T-cell (primary cell): ENCODE measurements around the gene AFAP1L1. TPM values are rescaled to one million over a fixed set of nuclear protein-coding genes. Genes with fewer than 3 reads are reported as not detected.

ENCODE experiments used
- ATAC-seq, 4 experiments: fragments of 200-7000 bp in 3 of 4; fragments of 150-1000 bp in 1 of 4; cut with Tn5 transposase; replicated peaks in 1 of 4; 1 replicate in 3 of 4; 2 replicates in 1 of 4; pipeline ENCODE4 v1.10.0; 2021; ENCODE audit warnings: moderate library complexity in 3 of 4, mild to moderate bottlenecking in 2 of 4, moderate number of reproducible peaks in 1 of 4
- CTCF ChIA-PET, 2 donors: fragments of 300-600 bp; sonication (Branson Sonifier 250); formaldehyde crosslinking; loops; one replicate each; lab custom pipeline; 2022; ENCODE audit warnings: antibody characterized with exemption in 2 of 2; lab: Charles Lee
- POLR2A ChIA-PET, 2 donors: fragments of 300-600 bp; sonication (Branson Sonifier 250); formaldehyde crosslinking; loops; one replicate each; lab custom pipeline; 2022; ENCODE audit warnings: antibody characterized with exemption in 2 of 2; lab: Charles Lee
- DNase-seq, 35 experiments: peaks; one replicate each; pipeline versions ENCODE4 v3.0.0 to v3.0.0-alpha.2; 2013 to 2023
- H3K27ac ChIP-seq: one replicate; pipeline ENCODE4 v1.5.1; 2013; ENCODE audit warnings: low read length
- H3K27me3 ChIP-seq, 2 experiments: replicated peaks in 1 of 2; 1 replicate in 1 of 2; 2 replicates in 1 of 2; pipeline versions ENCODE4 v1.6.1 to v1.7.0; 2013; ENCODE audit warnings: low read length in 1 of 2, mixed read lengths in 1 of 2; ENCODE audit not compliant: control insufficient read depth in 2 of 2, insufficient read depth in 2 of 2; ENCODE audit errors: extremely low read depth in 1 of 2
- H3K36me3 ChIP-seq, 2 donors: 1 replicate in 1 of 2; 2 replicates in 1 of 2; pipeline versions ENCODE4 v1.6.1 to v1.7.0; 2013; ENCODE audit warnings: low read length in 1 of 2; ENCODE audit not compliant: control insufficient read depth in 2 of 2, insufficient read depth in 1 of 2; ENCODE audit errors: extremely low read depth in 1 of 2
- H3K4me1 ChIP-seq, 2 experiments: 1 replicate in 1 of 2; 2 replicates in 1 of 2; pipeline versions ENCODE4 v1.6.1 to v1.7.0; 2013; ENCODE audit warnings: low read length in 2 of 2, mixed read lengths in 1 of 2; ENCODE audit not compliant: insufficient read depth in 2 of 2, control insufficient read depth in 1 of 2; ENCODE audit errors: extremely low read depth in 1 of 2
- H3K4me3 ChIP-seq, 2 donors: 1 replicate in 1 of 2; 2 replicates in 1 of 2; pipeline versions ENCODE4 v1.5.1 to v1.7.0; 2013; ENCODE audit warnings: mild to moderate bottlenecking in 2 of 2, low read length in 1 of 2, moderate library complexity in 1 of 2; ENCODE audit not compliant: control insufficient read depth in 1 of 2; ENCODE audit errors: extremely low read depth in 1 of 2
- H3K9me3 ChIP-seq: 2 replicates; pipeline ENCODE4 v1.7.0; 2013
- H3K27ac Mint-ChIP-seq, 2 donors: one replicate each; pipeline ENCODE4 v1.8.0; 2020 to 2021; ENCODE audit warnings: mild to moderate bottlenecking in 2 of 2, mixed read lengths in 2 of 2
- H3K27me3 Mint-ChIP-seq, 2 donors: one replicate each; pipeline ENCODE4 v1.8.0; 2021 to 2022; ENCODE audit warnings: mixed read lengths in 2 of 2
- H3K36me3 Mint-ChIP-seq: one replicate; pipeline ENCODE4 v1.8.0; 2021; ENCODE audit warnings: mixed read lengths
- H3K4me1 Mint-ChIP-seq, 3 donors: one replicate each; pipeline ENCODE4 v1.8.0; 2020 to 2022; ENCODE audit warnings: mixed read lengths in 3 of 3, mild to moderate bottlenecking in 1 of 3
- H3K4me3 Mint-ChIP-seq, 3 donors: one replicate each; pipeline ENCODE4 v1.8.0; 2020 to 2022; ENCODE audit warnings: mild to moderate bottlenecking in 3 of 3, mixed read lengths in 3 of 3, moderate library complexity in 3 of 3
- H3K9me3 Mint-ChIP-seq, 3 donors: one replicate each; pipeline ENCODE4 v1.8.0; 2020 to 2022; ENCODE audit warnings: mixed read lengths in 3 of 3
- WGBS: methylation state at CpG from one replicate; pipeline ENCODE4 v1.1.5; 2013; ENCODE audit warnings: missing lambda C conversion rate; ENCODE audit not compliant: insufficient coverage; 5-methylcytosine and 5-hydroxymethylcytosine counted together
- total RNA-seq, 35 experiments: library from RNA in 6 of 35; stranded (reverse) in 6 of 35; fragments of 120-200 nt in 1 of 35; gene quantifications; one replicate each; pipeline versions ENCODE4 v1.2.1 to v1.2.4 and lab custom pipeline; 2013 to 2026

AFAP1L1 gene
- total RNA-seq, 5 donors from 2014 or later (not counting 1 experiment from before 2014, with no cell fraction given): 0.20 to 0.99 (median 0.50) TPM

- H3K4me1 Mint-ChIP-seq: peaks cover 0 to 7% (median 6%) of the 10 kb centered on the region in 3 donors
- peaks cover 8% of the 10 kb centered on the region in 2 donors for H3K27me3 Mint-ChIP-seq
- CTCF ChIA-PET: interaction anchor here (1.3 to 1.5 kb wide), 2 partner anchors 9 to 116 kb away, joined by 3 to 4 read pairs; partner anchors contain the start of gene ABLIM3 (in 1 of the 2)
- Histone ChIP-seq H3K27ac (no peak overlapping the region), H3K27me3 (peaks cover 0 to 9% of the 10 kb centered on the region in 2 experiments), H3K36me3 (no peaks in the 10 kb centered on the region), H3K9me3 (no peaks in the 10 kb centered on the region), H3K4me3 (no peak overlapping the region), H3K4me1 (no peaks in the 10 kb centered on the region)
- WGBS: no CpG with 5 or more reads among the region's 1 CpG
- H3K4me3 Mint-ChIP-seq: no peak overlapping the region
- H3K9me3 Mint-ChIP-seq: no peaks in the 10 kb centered on the region
- no peak for ATAC-seq
- H3K36me3 Mint-ChIP-seq: no peaks in the 10 kb centered on the region
- DNase-seq: no peak
- H3K27ac Mint-ChIP-seq: no peak overlapping the region
- POLR2A ChIA-PET: interaction anchor here in 1 of 2 donors (0.7 kb wide), 1 partner anchor 232 kb away, joined by 7 read pairs; no protein-coding TSS in a partner anchor
These were observed 14.5 kb upstream of the AFAP1L1 start for GRCh38 chr5:149257131-149257530.

- no peak overlapping the region for H3K4me3 Mint-ChIP-seq
- CTCF ChIA-PET: interaction anchor here (1.3 to 1.5 kb wide), 2 partner anchors 9 to 117 kb away, joined by 3 to 4 read pairs; partner anchors contain the start of gene ABLIM3 (in 1 of the 2)
- H3K9me3 ChIP-seq: no peaks in the 10 kb centered on the region
- DNase-seq (no peak), ATAC-seq (no peak)
- no peaks in the 10 kb centered on the region for H3K36me3 ChIP-seq
- no peaks in the 10 kb centered on the region for H3K4me1 ChIP-seq
- H3K27ac Mint-ChIP-seq: no peak overlapping the region
- H3K4me3 ChIP-seq: no peak overlapping the region
- POLR2A ChIA-PET: interaction anchor here in 1 of 2 donors (0.6 kb wide), 1 partner anchor 15 kb away, joined by 3 read pairs; no protein-coding TSS in a partner anchor
- peaks cover 8% of the 10 kb centered on the region in 2 donors for H3K27me3 Mint-ChIP-seq
- H3K27ac ChIP-seq: no peak overlapping the region
- H3K9me3 Mint-ChIP-seq: no peaks in the 10 kb centered on the region
- H3K4me1 Mint-ChIP-seq: peaks cover 0 to 7% (median 6%) of the 10 kb centered on the region in 3 donors
- 80% methylated on average over 2 of the region's 10 CpGs for WGBS
- no peaks in the 10 kb centered on the region for H3K36me3 Mint-ChIP-seq
- H3K27me3 ChIP-seq: peaks cover 0 to 9% of the 10 kb centered on the region in 2 experiments
These were observed 13.6 kb upstream of the AFAP1L1 start for GRCh38 chr5:149257889-149258705.

GRCh38 chr5:149260761-149261160 is 10.9 kb upstream of the AFAP1L1 start:
- Histone ChIP-seq H3K27ac (no peak overlapping the region), H3K4me1 (no peaks in the 10 kb centered on the region), H3K4me3 (no peak overlapping the region), H3K36me3 (no peaks in the 10 kb centered on the region), H3K27me3 (peaks cover 0 to 19% of the 10 kb centered on the region in 2 experiments), H3K9me3 (no peaks in the 10 kb centered on the region)
- DNase-seq: no peak
- H3K27me3 Mint-ChIP-seq: peaks cover 6 to 8% of the 10 kb centered on the region in 2 donors
- ChIA-PET CTCF (interaction anchor here in 1 of 2 donors (0.7 to 1.8 kb wide), 2 partner anchors 9 to 119 kb away, joined by 3 to 5 read pairs; partner anchors contain the start of gene ABLIM3), POLR2A (no interaction called here)
- no peak for ATAC-seq
- no peaks in the 10 kb centered on the region for H3K36me3 Mint-ChIP-seq
- peaks cover 5 to 10% (median 6%) of the 10 kb centered on the region in 3 donors for H3K4me1 Mint-ChIP-seq
- no CpG with 5 or more reads among the region's 1 CpG for WGBS
- no peak overlapping the region for H3K4me3 Mint-ChIP-seq
- H3K27ac Mint-ChIP-seq: no peak overlapping the region
- H3K9me3 Mint-ChIP-seq: no peaks in the 10 kb centered on the region

- H3K4me1 ChIP-seq: no peaks in the 10 kb centered on the region
- peaks cover 0 to 19% of the 10 kb centered on the region in 2 experiments for H3K27me3 ChIP-seq
- H3K4me3 Mint-ChIP-seq: no peak overlapping the region
- H3K27me3 Mint-ChIP-seq: peaks cover 6 to 8% of the 10 kb centered on the region in 2 donors
- POLR2A ChIA-PET: no interaction called here
- CTCF ChIA-PET: interaction anchor here in 1 of 2 donors (1.8 kb wide), 1 partner anchor 120 kb away, joined by 5 read pairs; the partner anchor contains the start of gene ABLIM3
- H3K27ac Mint-ChIP-seq: no peak overlapping the region
- DNase-seq (no peak), ATAC-seq (no peak)
- 90% methylated on average over 4 of the region's 7 CpGs for WGBS
- no peaks in the 10 kb centered on the region for H3K36me3 Mint-ChIP-seq
- no peaks in the 10 kb centered on the region for H3K36me3 ChIP-seq
- H3K9me3 ChIP-seq: no peaks in the 10 kb centered on the region
- no peaks in the 10 kb centered on the region for H3K9me3 Mint-ChIP-seq
- peaks cover 5 to 10% (median 6%) of the 10 kb centered on the region in 3 donors for H3K4me1 Mint-ChIP-seq
- H3K4me3 ChIP-seq: no peak overlapping the region
- no peak overlapping the region for H3K27ac ChIP-seq
These were observed 10.4 kb upstream of the AFAP1L1 start for GRCh38 chr5:149261246-149261645.

- no peak overlapping the region for H3K4me3 ChIP-seq
- H3K4me1 ChIP-seq: no peaks in the 10 kb centered on the region
- ChIA-PET CTCF (no interaction called here), POLR2A (no interaction called here)
- H3K9me3 Mint-ChIP-seq: no peaks in the 10 kb centered on the region
- H3K4me1 Mint-ChIP-seq: peaks cover 5 to 10% (median 6%) of the 10 kb centered on the region in 3 donors
- no peaks in the 10 kb centered on the region for H3K36me3 Mint-ChIP-seq
- H3K4me3 Mint-ChIP-seq: no peak overlapping the region
- ATAC-seq (no peak), DNase-seq (no peak)
- H3K27me3 ChIP-seq: peaks cover 0 to 19% of the 10 kb centered on the region in 2 experiments
- H3K27me3 Mint-ChIP-seq: peaks cover 6 to 8% of the 10 kb centered on the region in 2 donors
- no peak overlapping the region for H3K27ac Mint-ChIP-seq
- H3K9me3 ChIP-seq: no peaks in the 10 kb centered on the region
- no peaks in the 10 kb centered on the region for H3K36me3 ChIP-seq
- H3K27ac ChIP-seq: no peak overlapping the region
- 100% methylated on average over 1 of the region's 4 CpGs for WGBS
These were observed 9.3 kb upstream of the AFAP1L1 start for GRCh38 chr5:149262315-149262714.

- H3K4me1 Mint-ChIP-seq: peaks cover 5 to 15% (median 6%) of the 10 kb centered on the region in 3 donors
- ChIA-PET POLR2A (interaction anchor here in 1 of 2 donors (0.6 kb wide), 2 partner anchors 42 to 130 kb away, joined by 4 to 7 read pairs; no protein-coding TSS in a partner anchor), CTCF (interaction anchor here (0.6 to 4.4 kb wide), 13 partner anchors 11 to 238 kb away, joined by 3 to 34 read pairs (median 6); partner anchors contain the start of gene ABLIM3 (in 2 of the 2))
- Histone ChIP-seq H3K27ac (no peak overlapping the region), H3K4me3 (no peak overlapping the region), H3K36me3 (no peaks in the 10 kb centered on the region), H3K9me3 (peaks cover 3% of the 10 kb centered on the region), H3K4me1 (no peaks in the 10 kb centered on the region), H3K27me3 (peaks cover 0 to 17% of the 10 kb centered on the region in 2 experiments)
- DNase-seq: peak; percentile 9 to 74 (median 57)
- H3K27me3 Mint-ChIP-seq: peaks cover 6 to 9% of the 10 kb centered on the region in 2 donors
- H3K9me3 Mint-ChIP-seq: peaks cover 4 to 10% (median 8%) of the 10 kb centered on the region in 3 donors
- no peak overlapping the region for H3K4me3 Mint-ChIP-seq
- WGBS: 35% methylated on average over 8 of the region's 12 CpGs
- peak; percentile 86 to 98 (median 91) for ATAC-seq
- H3K36me3 Mint-ChIP-seq: no peaks in the 10 kb centered on the region
- H3K27ac Mint-ChIP-seq: no peak overlapping the region
These were observed 7.1 kb upstream of the AFAP1L1 start for GRCh38 chr5:149264439-149265067.
